K562 (cell line): ENCODE data around the gene RALGAPB. TPM values are rescaled to one million over a fixed set of nuclear protein-coding genes. Genes with fewer than 3 reads are reported as not detected.

Experiments used
- NCOA2 ChIP-seq, 2 experiments: fragments of 450-650 bp; IDR thresholded peaks; 2 replicates each; pipeline ENCODE4 v1.6.1; 2018; ENCODE audit warnings: mild to moderate bottlenecking in 2 of 2, moderate library complexity in 1 of 2; ENCODE audit not compliant: partially characterized antibody in 2 of 2
- PHB ChIP-seq: fragments of 250-450 bp; sonication (Bioruptor Pico); IDR thresholded peaks from 2 replicates; pipeline ENCODE4 v1.5.0; 2021
- POLR2B ChIP-seq: fragments of 450-650 bp; IDR thresholded peaks from 2 replicates; pipeline ENCODE4 v1.6.1; 2018; ENCODE audit warnings: low read depth; ENCODE audit not compliant: partially characterized antibody
- SNRNP70 ChIP-seq: fragments of 200-400 bp; formaldehyde crosslinking; optimal IDR thresholded peaks from 2 replicates; pipeline ENCODE3; 2017; ENCODE audit warnings: low read depth, low read length
- TSC22D4 ChIP-seq: fragments of 450-650 bp; IDR thresholded peaks from 2 replicates; pipeline ENCODE4 v1.6.1; 2016; ENCODE audit warnings: missing genetic modification characterization, missing biosample characterization, control low read depth
- XRCC3 ChIP-seq: fragments of 450-650 bp; IDR thresholded peaks from 2 replicates; pipeline ENCODE4 v1.6.1; 2017; ENCODE audit warnings: mild to moderate bottlenecking, moderate library complexity
- ZNF253 ChIP-seq: fragments of 250-450 bp; sonication (Bioruptor Pico); conservative IDR thresholded peaks from 2 replicates; pipeline ENCODE4 v1.6.1; 2021; ENCODE audit warnings: mild to moderate bottlenecking
- ZNF444 ChIP-seq: fragments of 250-450 bp; sonication (Bioruptor Pico); IDR thresholded peaks from 2 replicates; pipeline ENCODE4 v1.4.0; 2020; ENCODE audit warnings: mild to moderate bottlenecking, moderate library complexity
- polyA plus RNA-seq, 8 experiments: library from polyadenylated mRNA; depleted of rRNA in 4 of 8; stranded (reverse) in 5 of 8; unstranded in 3 of 8; fragments of >200 nt; fragmentation: Nextera tagmentation in 2 of 8; fragmentation: Illumina TruSeq in 1 of 8; extraction: Ambion mirVana in 2 of 8; extraction: Trizol in 1 of 8; gene quantifications; 2 replicates each; pipeline versions ENCODE4 v1.2.1 to v1.2.3, GENCODE V29; 2011 to 2014; ENCODE audit warnings: inconsistent platforms in 1 of 8, missing spikeins in 1 of 8
- total RNA-seq, 7 experiments: library from RNA; depleted of rRNA in 6 of 7; stranded (reverse); fragments of >200 nt in 6 of 7; fragmentation: Illumina TruSeq in 2 of 7; extraction: Trizol in 2 of 7; gene quantifications; 2 replicates each; pipeline versions ENCODE4 v1.2.1 to v1.2.3, GENCODE V29; 2011 to 2021; ENCODE audit warnings: low replicate concordance in 1 of 7
- TF ChIP-seq, protein P1 (sequence below): IDR thresholded peaks from 2 replicates; pipeline ENCODE4 v1.6.1; 2012; ENCODE audit warnings: low read depth, low read length, improper control_type of control experiment, borderline replicate concordance
- TF ChIP-seq, protein P2 (sequence below): fragments of 250-450 bp; sonication (Bioruptor Pico); IDR thresholded peaks from 2 replicates; pipeline ENCODE4 v1.4.0; 2020; ENCODE audit warnings: mild to moderate bottlenecking
- TF ChIP-seq, protein P3 (sequence below), 2 experiments: fragments of 450-650 bp; IDR thresholded peaks; 2 replicates each; pipeline ENCODE4 v1.6.1; 2016; ENCODE audit warnings: mild to moderate bottlenecking in 2 of 2, borderline replicate concordance in 1 of 2, low read depth in 1 of 2, moderate library complexity in 1 of 2
- TF ChIP-seq, protein P4 (sequence below): conservative IDR thresholded peaks from 2 replicates; pipeline ENCODE4 v1.6.1; 2011; ENCODE audit warnings: low read depth, mild to moderate bottlenecking, low read length; ENCODE audit not compliant: control insufficient read depth

Gene RALGAPB
- total and polyA plus RNA-seq, 9 of the 15 experiments (the other 6 are each of a cell fraction or from before 2014, with no cell fraction given) = 4.3 to 25.6 (median 13.6) TPM

DNA sequence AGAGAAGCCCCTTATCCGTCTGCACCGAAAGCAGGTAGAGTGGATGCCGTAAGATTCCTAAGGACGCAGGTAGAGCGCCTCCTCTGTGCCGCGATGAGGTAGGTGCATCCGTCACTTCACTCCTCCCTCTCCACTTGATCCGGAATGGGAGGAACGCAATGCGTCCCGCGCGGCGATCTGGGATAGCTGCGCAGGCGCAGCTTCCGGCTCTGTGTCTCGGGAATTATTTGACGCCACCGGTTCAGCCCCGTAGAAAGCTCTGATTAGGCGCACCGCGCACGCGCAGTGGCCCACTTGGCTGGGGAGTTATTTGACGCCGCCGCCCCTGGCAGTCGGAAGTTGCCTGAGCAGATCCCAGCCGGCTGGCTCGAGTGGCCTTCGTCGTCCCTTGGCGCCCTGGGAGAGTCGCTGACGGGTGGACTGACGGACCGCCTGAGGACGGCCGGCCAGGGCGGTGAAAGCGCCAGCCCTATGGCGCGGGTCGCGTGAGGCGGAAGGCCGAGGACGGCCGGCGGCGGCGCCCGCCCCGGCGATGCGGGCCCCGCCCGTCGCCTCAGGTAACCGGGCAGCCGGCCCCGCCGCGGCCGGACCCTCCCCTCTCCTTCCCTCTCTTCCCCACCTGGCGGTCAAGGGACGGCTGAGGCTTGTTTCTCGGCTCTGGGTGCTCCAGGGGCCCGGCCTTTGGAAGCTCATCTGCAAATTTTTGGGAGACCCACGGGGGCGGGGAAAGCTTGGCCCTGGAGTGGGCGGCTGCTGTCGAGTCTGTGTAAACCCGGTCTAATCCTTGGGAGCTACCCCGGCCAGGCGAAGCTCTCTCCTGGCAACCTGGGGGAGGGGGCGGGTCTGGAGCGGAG lies at the start of gene RALGAPB (continued):
- TF ChIP-seq, protein P1, sequence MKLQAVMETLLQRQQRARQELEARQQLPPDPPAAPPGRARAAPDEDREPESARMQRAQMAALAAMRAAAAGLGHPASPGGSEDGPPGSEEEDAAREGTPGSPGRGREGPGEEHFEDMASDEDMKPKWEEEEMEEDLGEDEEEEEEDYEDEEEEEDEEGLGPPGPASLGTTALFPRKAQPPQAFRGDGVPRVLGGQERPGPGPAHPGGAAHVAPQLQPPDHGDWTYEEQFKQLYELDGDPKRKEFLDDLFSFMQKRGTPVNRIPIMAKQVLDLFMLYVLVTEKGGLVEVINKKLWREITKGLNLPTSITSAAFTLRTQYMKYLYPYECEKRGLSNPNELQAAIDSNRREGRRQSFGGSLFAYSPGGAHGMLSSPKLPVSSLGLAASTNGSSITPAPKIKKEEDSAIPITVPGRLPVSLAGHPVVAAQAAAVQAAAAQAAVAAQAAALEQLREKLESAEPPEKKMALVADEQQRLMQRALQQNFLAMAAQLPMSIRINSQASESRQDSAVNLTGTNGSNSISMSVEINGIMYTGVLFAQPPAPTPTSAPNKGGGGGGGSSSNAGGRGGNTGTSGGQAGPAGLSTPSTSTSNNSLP = no peak
- TF ChIP-seq, protein P2, sequence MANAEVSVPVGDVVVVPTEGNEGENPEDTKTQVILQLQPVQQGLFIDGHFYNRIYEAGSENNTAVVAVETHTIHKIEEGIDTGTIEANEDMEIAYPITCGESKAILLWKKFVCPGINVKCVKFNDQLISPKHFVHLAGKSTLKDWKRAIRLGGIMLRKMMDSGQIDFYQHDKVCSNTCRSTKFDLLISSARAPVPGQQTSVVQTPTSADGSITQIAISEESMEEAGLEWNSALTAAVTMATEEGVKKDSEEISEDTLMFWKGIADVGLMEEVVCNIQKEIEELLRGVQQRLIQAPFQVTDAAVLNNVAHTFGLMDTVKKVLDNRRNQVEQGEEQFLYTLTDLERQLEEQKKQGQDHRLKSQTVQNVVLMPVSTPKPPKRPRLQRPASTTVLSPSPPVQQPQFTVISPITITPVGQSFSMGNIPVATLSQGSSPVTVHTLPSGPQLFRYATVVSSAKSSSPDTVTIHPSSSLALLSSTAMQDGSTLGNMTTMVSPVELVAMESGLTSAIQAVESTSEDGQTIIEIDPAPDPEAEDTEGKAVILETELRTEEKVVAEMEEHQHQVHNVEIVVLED (CRISPR knock-in tag) = peak; percentile 84
- no peak for TF ChIP-seq PHB (CRISPR knock-in tag)
- TF ChIP-seq SNRNP70 = no peak
- TF ChIP-seq, protein P3, sequence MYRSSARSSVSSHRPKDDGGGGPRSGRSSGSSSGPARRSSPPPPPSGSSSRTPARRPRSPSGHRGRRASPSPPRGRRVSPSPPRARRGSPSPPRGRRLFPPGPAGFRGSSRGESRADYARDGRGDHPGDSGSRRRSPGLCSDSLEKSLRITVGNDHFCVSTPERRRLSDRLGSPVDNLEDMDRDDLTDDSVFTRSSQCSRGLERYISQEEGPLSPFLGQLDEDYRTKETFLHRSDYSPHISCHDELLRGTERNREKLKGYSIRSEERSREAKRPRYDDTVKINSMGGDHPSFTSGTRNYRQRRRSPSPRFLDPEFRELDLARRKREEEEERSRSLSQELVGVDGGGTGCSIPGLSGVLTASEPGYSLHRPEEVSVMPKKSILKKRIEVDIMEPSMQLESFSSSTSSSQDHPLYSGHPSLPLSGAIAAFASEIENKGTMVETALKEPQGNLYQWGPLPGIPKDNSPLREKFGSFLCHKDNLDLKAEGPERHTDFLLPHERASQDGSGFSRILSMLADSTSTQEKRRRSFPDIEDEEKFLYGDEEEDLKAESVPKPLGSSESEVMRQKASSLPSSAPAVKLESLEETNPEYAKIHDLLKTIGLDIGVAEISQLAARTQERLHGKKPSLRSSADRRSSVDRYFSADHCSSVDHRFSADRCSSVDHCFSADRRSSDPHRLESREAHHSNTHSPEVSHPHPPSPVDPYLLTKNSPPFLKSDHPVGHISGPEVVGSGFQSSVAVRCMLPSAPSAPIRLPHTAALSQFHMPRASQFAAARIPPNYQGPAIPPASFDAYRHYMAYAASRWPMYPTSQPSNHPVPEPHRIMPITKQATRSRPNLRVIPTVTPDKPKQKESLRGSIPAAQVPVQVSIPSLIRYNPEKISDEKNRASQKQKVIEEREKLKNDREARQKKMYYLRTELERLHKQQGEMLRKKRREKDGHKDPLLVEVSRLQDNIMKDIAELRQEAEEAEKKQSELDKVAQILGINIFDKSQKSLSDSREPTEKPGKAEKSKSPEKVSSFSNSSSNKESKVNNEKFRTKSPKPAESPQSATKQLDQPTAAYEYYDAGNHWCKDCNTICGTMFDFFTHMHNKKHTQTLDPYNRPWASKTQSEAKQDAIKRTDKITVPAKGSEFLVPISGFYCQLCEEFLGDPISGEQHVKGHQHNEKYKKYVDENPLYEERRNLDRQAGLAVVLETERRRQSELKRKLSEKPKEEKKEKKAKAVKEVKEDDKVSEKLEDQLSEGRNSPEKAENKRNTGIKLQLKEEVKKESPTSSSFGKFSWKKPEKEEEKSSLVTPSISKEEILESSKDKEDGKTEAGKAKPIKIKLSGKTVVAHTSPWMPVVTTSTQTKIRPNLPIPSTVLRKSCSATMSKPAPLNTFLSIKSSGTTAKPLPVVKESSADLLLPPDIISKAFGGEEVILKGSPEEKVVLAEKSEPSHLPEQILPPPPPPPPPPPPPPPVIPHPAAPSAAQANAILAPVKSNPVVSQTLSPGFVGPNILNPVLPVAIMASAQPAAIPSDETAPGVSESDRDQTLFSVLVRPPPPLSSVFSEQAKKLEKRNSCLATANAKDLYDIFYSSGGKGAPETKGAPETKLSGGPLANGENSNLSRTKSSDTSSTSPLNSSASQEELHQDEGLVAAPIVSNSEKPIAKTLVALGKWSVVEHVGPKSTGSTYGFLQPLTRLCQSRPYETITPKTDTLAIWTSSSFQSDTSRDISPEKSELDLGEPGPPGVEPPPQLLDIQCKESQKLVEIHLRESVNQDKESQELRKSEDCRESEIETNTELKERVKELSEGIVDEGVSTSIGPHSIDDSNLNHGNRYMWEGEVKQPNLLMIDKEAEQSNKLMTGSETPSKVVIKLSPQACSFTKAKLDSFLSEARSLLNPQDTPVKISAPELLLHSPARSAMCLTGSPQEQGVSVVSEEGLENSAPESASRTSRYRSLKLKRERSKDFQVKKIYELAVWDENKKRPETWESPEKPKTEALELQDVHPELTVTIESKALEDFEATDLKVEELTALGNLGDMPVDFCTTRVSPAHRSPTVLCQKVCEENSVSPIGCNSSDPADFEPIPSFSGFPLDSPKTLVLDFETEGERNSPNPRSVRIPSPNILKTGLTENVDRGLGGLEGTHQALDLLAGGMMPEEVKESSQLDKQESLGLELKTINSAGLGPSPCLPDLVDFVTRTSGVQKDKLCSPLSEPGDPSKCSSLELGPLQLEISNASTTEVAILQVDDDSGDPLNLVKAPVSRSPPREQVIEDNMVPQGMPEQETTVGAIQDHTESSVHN (IDR thresholded peaks at IDR 0.05; ENCODE audit: borderline replicate concordance in 1 of 2, low read depth in 1 of 2) = no peak
- TF ChIP-seq NCOA2 (IDR thresholded peaks at IDR 0.05; ENCODE audit: partially characterized antibody in 2 of 2) = peak in 1 of 2 experiments; percentile 94
- TF ChIP-seq, protein P4, sequence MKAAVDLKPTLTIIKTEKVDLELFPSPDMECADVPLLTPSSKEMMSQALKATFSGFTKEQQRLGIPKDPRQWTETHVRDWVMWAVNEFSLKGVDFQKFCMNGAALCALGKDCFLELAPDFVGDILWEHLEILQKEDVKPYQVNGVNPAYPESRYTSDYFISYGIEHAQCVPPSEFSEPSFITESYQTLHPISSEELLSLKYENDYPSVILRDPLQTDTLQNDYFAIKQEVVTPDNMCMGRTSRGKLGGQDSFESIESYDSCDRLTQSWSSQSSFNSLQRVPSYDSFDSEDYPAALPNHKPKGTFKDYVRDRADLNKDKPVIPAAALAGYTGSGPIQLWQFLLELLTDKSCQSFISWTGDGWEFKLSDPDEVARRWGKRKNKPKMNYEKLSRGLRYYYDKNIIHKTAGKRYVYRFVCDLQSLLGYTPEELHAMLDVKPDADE = no peak; the same call in 1 of the 2 replicates
- no peak for TF ChIP-seq XRCC3
- no peak for TF ChIP-seq ZNF253 (CRISPR knock-in tag)
- TF ChIP-seq TSC22D4 (tag) = no peak
- peak; percentile 82 for TF ChIP-seq POLR2B
- no peak for TF ChIP-seq ZNF444 (CRISPR knock-in tag)
